ENCODE measurements around the gene NUAK2. TPM values are rescaled to one million over a fixed set of nuclear protein-coding genes. Genes with fewer than 3 reads are reported as not detected.

NUAK2 gene
- total and polyA plus RNA-seq, 4 donors: 4.2 to 14.1 (median 9.2) TPM

DNA sequence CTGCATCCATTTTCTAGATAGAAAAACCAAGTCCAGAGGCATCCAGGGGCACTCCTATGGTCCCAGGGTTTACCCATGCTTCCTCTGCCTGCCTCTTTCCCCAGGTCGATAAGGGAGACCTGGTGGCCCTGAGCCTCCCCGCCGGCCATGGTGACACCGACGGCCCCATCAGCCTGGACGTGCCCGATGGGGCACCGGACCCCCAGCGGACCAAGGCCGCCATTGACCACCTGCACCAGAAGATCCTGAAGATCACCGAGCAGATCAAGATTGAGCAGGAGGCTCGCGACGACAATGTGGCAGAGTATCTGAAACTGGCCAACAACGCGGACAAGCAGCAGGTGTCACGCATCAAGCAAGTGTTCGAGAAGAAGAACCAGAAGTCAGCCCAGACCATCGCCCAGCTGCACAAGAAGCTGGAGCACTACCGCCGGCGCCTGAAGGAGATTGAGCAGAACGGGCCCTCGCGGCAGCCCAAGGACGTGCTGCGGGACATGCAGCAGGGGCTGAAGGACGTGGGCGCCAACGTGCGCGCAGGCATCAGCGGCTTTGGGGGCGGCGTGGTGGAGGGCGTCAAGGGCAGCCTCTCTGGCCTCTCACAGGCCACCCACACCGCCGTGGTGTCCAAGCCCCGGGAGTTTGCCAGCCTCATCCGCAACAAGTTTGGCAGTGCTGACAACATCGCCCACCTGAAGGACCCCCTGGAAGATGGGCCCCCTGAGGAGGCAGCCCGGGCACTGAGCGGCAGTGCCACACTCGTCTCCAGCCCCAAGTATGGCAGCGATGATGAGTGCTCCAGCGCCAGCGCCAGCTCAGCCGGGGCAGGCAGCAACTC is 52.5 kb downstream of the NUAK2 start:
- H3K36me3 ChIP-seq (ENCODE audit: control insufficient read depth in 4 of 4, insufficient read depth in 4 of 4, low read length in 4 of 4): peaks cover 0 to 10% (median 0%) of the 10 kb centered on the region in 4 donors
- no peak overlapping the region for H3K27ac ChIP-seq (ENCODE audit: low read depth in 1 of 2, low read length in 1 of 2)
- peaks cover 0 to 12% (median 5%) of the 10 kb centered on the region in 5 donors for H3K4me1 ChIP-seq (ENCODE audit: control insufficient read depth in 5 of 5, insufficient read depth in 5 of 5, low read length in 5 of 5)
- no peak for ATAC-seq (ENCODE audit: insufficient read depth, low FRiP score)
- no peaks in the 10 kb centered on the region for H3K27me3 ChIP-seq (ENCODE audit: control insufficient read depth in 3 of 3, insufficient read depth in 3 of 3, low read length in 2 of 3)
- H3K9ac ChIP-seq (ENCODE audit: insufficient read depth in 1 of 2, low read length in 2 of 2): no peak overlapping the region
- no peaks in the 10 kb centered on the region for H3K9me3 ChIP-seq (ENCODE audit: control insufficient read depth in 4 of 4, insufficient read depth in 3 of 4, low read length in 3 of 4)
- H3K4me3 ChIP-seq: no peak overlapping the region
- WGBS, 2 donors: 92 to 94% methylated on average over 48 of the region's 48 CpGs
- TF ChIP-seq, protein P1, sequence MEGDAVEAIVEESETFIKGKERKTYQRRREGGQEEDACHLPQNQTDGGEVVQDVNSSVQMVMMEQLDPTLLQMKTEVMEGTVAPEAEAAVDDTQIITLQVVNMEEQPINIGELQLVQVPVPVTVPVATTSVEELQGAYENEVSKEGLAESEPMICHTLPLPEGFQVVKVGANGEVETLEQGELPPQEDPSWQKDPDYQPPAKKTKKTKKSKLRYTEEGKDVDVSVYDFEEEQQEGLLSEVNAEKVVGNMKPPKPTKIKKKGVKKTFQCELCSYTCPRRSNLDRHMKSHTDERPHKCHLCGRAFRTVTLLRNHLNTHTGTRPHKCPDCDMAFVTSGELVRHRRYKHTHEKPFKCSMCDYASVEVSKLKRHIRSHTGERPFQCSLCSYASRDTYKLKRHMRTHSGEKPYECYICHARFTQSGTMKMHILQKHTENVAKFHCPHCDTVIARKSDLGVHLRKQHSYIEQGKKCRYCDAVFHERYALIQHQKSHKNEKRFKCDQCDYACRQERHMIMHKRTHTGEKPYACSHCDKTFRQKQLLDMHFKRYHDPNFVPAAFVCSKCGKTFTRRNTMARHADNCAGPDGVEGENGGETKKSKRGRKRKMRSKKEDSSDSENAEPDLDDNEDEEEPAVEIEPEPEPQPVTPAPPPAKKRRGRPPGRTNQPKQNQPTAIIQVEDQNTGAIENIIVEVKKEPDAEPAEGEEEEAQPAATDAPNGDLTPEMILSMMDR (IDR thresholded peaks at IDR 0.05; ENCODE audit: control extremely low read depth, extremely low read depth): no peak
- no peak for DNase-seq

- no peak for ATAC-seq (ENCODE audit: insufficient read depth, low FRiP score)
- Histone ChIP-seq H3K9me3 (ENCODE audit: control insufficient read depth in 4 of 4, insufficient read depth in 3 of 4, low read length in 3 of 4) (no peaks in the 10 kb centered on the region), H3K36me3 (ENCODE audit: control insufficient read depth in 4 of 4, insufficient read depth in 4 of 4, low read length in 4 of 4) (peaks cover 0 to 10% (median 0%) of the 10 kb centered on the region in 4 donors), H3K27me3 (ENCODE audit: control insufficient read depth in 3 of 3, insufficient read depth in 3 of 3, low read length in 2 of 3) (no peaks in the 10 kb centered on the region), H3K27ac (ENCODE audit: low read depth in 1 of 2, low read length in 1 of 2) (no peak overlapping the region), H3K4me3 (no peak overlapping the region), H3K4me1 (ENCODE audit: control insufficient read depth in 5 of 5, insufficient read depth in 5 of 5, low read length in 5 of 5) (peaks cover 4 to 14% (median 8%) of the 10 kb centered on the region in 5 donors), H3K9ac (ENCODE audit: insufficient read depth in 1 of 2, low read length in 2 of 2) (no peak overlapping the region)
- WGBS, 2 donors: 31 to 53% methylated on average over 8 of the region's 8 CpGs
- TF ChIP-seq, protein P1 (IDR thresholded peaks at IDR 0.05; ENCODE audit: control extremely low read depth, extremely low read depth): no peak
- DNase-seq: no peak
Measured at GRCh38 chr1:205267306-205267902, 54.1 kb downstream of the NUAK2 start.

DNA sequence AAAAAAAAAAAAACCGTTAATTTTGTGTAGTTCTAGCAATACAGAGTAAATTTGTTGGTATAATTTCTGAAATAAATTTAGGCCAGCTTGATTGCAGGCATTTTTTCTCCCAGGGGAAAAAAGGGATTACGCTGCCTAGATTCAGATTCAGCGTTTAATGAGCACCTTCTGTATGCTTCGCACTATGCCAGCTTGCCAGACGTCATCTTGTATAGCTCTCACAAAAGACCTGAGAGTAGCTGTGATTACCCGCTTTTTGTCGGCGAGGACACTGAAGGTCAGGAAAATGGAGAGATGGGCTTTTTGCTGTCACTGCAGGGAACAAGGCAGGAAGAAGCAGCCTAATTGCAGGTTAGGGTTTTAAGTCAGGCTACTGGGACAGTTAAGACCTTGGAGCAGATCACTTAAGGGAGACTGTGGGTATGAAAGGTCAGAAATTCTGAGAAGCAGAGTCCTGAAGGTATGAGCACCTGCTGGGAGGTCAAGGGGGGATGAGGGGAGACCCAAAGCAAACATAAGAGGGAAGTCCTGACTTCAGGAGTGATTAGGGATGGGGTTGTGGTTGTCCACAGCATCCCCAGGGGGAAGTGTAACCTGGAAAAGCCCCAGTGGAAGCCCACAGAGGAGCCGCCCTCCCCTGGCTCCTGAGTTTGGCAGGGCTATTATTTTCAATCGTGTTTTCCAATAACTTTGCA is 54.8 kb downstream of the NUAK2 start:
- Histone ChIP-seq H3K36me3 (ENCODE audit: control insufficient read depth in 4 of 4, insufficient read depth in 4 of 4, low read length in 4 of 4) (peaks cover 0 to 6% (median 0%) of the 10 kb centered on the region in 4 donors), H3K9me3 (ENCODE audit: control insufficient read depth in 4 of 4, insufficient read depth in 3 of 4, low read length in 3 of 4) (no peaks in the 10 kb centered on the region), H3K4me3 (no peak overlapping the region), H3K27me3 (ENCODE audit: control insufficient read depth in 3 of 3, insufficient read depth in 3 of 3, low read length in 2 of 3) (no peaks in the 10 kb centered on the region), H3K4me1 (ENCODE audit: control insufficient read depth in 5 of 5, insufficient read depth in 5 of 5, low read length in 5 of 5) (peaks cover 5 to 18% (median 15%) of the 10 kb centered on the region in 5 donors), H3K27ac (ENCODE audit: low read depth in 1 of 2, low read length in 1 of 2) (no peak overlapping the region), H3K9ac (ENCODE audit: insufficient read depth in 1 of 2, low read length in 2 of 2) (no peak overlapping the region)
- WGBS, 2 donors: 75 to 83% methylated on average over 10 of the region's 10 CpGs
- DNase-seq (no peak), ATAC-seq (ENCODE audit: insufficient read depth, low FRiP score) (no peak)
- TF ChIP-seq, protein P1 (IDR thresholded peaks at IDR 0.05; ENCODE audit: control extremely low read depth, extremely low read depth): no peak
